IPS-18c (cell line): ENCODE data around the gene COL24A1.
"Not testable (repeated sequence)": the region's sequence is repeated elsewhere in the genome, so short reads cannot be mapped to it uniquely, and the experiment has no call there.

Experiments
- H3K4me3 ChIP-seq: 2 replicates; pipeline ENCODE4 v1.7.0; 2013; ENCODE audit warnings: low read depth, mild to moderate bottlenecking, low read length, moderate library complexity; ENCODE audit not compliant: insufficient read depth
- H3K9me3 ChIP-seq: one replicate; pipeline ENCODE4 v1.6.1; 2013; ENCODE audit warnings: mild to moderate bottlenecking, low read length, moderate library complexity; ENCODE audit not compliant: control insufficient read depth, insufficient read depth

The COL24A1 gene

GRCh38 chr1:85889870-85890269 is 266.7 kb downstream of the COL24A1 start:
- Histone ChIP-seq H3K4me3 (no peak overlapping the region), H3K9me3 (no peaks in the 10 kb centered on the region)

DNA sequence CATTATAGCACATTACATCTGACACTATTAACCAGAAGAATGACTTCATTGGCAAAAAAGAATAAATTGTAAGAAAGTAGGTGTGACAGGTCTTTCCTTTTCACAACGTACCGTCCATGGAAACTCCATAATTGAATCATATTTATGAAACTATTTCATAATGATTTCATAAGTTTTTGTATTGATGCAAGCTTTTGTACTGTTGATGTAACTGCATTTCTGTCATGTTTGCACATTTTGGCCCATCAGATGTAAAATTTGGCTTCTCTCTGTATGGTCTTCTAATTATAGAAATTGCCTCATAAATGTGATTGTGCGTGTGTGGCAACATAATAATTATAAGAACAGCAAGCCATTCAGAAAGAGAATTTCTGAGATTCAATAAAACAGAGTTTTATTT is 267.7 kb downstream of the COL24A1 start:
- no peaks in the 10 kb centered on the region for H3K9me3 ChIP-seq
- no peak overlapping the region for H3K4me3 ChIP-seq

DNA sequence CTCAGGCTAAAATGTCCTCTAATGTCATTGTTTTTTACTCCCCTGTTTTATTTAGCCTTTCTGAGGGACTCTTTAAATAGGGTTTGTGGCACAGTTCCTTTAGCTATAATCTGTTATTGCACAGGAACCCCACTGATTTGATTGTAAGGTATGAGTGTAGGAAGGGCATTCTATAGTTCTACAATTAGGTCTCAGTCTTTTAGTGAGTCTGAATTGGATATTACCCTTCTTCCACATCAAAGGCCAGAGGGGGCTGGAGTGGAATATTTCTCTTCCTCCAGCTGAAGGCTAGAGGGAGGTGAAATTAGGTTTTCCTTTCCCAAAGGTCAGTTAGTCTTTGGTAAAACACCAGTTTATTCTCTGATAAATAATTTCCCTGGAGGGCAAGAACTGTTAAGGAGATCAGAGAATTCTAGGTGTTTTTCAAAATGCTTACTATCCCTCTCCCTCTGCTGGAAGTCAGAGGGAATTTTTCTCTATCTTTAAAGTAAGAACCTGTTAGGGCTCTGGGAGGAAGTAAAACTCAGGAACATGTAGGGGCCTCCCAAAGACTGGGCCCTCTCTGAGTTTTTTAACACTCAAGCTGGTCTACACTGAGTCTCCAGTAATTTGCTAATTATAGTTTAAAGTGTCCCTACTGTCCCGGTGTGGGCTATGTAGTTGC is 272.1 kb downstream of the COL24A1 start:
- Histone ChIP-seq H3K4me3 (no peak overlapping the region), H3K9me3 (no peaks in the 10 kb centered on the region)

DNA sequence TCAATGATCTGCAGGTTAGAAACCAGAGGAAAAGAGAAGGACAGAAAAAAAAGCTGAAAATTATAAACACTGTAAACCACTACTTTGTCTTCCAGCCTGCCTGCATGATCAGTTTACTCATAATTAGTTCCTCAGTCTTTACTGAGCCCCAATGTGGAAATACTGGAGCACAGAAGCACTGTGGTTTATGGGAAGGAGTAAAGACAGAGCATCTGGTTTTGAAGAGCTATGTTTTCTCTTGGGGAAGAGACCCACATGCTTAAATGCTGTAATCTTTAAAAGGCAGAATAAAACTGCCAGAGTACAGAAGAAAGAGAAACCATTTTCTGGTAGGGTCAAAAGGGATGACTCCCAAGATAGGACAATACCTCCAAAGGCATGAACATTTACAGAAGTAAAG is 289.4 kb downstream of the COL24A1 start:
- H3K4me3 ChIP-seq: no peak overlapping the region
- H3K9me3 ChIP-seq: no peaks in the 10 kb centered on the region

DNA sequence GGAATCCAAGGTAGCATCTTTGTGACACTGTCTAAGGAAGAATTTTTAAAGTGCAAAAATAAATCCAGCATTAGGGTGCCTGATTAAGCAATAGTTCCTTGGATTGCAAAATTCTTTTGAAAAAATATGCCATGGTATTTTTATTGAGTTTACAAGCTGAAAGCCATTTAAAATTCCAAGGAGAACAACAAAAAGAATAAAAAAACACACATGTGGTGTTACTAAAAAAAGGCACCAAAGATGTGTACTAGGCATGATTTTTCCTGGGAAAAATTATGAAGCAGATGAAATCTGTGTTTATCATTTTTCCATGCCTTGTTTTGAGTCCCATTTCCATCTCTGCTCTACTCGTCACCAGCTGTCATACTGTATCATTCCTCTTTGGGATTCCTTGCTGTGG is 291.4 kb downstream of the COL24A1 start:
- Histone ChIP-seq H3K9me3 (no peaks in the 10 kb centered on the region), H3K4me3 (no peak overlapping the region)

GRCh38 chr1:85864727-85865126 is 291.8 kb downstream of the COL24A1 start:
- no peaks in the 10 kb centered on the region for H3K9me3 ChIP-seq
- H3K4me3 ChIP-seq: no peak overlapping the region

- H3K4me3 ChIP-seq, H3K9me3 ChIP-seq: not testable (repeated sequence)
These were observed 292.9 kb downstream of the COL24A1 start for GRCh38 chr1:85863639-85864038.

GRCh38 chr1:85862456-85862855 is 294.1 kb downstream of the COL24A1 start:
- H3K4me3 ChIP-seq: no peak overlapping the region
- H3K9me3 ChIP-seq: no peaks in the 10 kb centered on the region

DNA sequence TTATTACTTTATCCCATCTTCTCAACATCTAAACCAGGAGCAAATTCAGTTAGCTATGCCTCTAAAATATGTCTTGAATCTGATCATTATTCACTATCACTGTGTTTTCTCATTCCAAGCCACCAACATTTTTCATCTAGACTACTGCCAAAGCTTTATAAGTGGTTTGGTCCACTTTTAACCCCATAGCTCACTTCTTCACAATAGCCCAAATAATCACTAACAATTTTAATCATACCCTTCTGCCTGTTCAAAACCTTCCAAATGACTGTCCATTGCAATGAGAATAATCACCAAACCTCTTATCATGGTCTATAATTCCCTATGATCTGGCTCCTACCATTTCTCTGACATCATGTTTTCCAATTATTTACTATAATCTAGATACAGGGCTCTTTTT is 298.6 kb downstream of the COL24A1 start:
- H3K4me3 ChIP-seq: no peak overlapping the region
- no peaks in the 10 kb centered on the region for H3K9me3 ChIP-seq

- Histone ChIP-seq H3K9me3 (no peaks in the 10 kb centered on the region), H3K4me3 (no peak overlapping the region)
These were observed 306.3 kb downstream of the COL24A1 start for GRCh38 chr1:85850238-85850637.

DNA sequence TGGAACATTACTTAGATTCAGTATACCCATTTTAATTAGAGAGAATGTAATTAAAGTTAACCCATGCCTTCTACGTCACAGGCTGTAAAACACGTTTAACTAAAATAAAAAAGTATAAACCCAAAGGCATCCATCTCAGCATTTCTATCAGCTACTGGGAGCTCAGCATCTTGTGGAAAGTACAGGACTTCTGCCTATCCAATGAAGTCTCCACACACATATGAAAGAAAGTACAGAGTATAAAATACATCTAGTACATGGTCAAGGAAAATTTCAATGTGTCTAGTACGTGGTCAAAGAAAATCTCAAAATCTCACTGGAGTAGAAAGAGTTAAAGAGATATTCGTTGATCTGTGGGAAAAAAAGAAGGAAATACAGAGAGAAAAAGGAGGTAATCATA is 306.9 kb downstream of the COL24A1 start:
- no peak overlapping the region for H3K4me3 ChIP-seq
- H3K9me3 ChIP-seq: no peaks in the 10 kb centered on the region

DNA sequence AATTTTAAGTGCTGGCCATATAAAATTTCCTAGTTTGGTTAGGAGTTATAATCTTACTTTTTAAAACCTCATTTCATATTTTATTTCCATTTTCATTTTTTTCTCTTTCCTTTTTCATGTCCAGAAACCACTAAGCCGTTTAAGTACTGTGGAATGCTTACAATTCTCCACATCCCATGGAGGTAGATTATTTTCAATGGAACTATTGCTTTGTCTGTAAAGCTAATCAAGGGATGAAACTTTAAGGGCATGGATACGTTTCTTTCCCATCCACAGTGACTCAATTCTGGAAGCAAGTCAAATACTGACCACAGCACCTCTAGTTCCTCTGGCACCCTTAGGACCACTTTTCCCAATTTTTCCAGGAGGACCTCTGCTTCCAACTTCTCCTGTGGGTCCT is 309.2 kb downstream of the COL24A1 start:
- Histone ChIP-seq H3K4me3 (no peak overlapping the region), H3K9me3 (no peaks in the 10 kb centered on the region)

DNA sequence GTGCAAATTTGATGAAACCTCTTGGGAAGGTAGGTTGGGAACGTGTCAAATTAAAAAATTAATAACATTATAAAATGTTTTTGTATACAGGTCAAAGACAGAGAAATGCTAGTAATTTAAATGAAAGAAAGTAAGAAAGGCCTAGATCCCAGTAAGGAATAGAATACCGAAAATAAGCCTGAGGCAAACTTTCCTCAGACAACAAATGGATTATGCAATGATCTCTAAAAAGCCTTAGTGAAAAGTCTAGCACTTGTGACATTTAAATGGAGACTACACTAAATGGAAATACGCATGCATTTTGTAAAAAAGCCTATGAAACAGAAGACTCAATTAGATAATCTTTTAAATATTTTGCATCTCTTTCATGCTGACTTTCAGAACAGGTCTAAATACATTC is 309.9 kb downstream of the COL24A1 start:
- Histone ChIP-seq H3K4me3 (no peak overlapping the region), H3K9me3 (no peaks in the 10 kb centered on the region)

GRCh38 chr1:85839459-85839858 is 317.1 kb downstream of the COL24A1 start:
- no peak overlapping the region for H3K4me3 ChIP-seq
- no peaks in the 10 kb centered on the region for H3K9me3 ChIP-seq

DNA sequence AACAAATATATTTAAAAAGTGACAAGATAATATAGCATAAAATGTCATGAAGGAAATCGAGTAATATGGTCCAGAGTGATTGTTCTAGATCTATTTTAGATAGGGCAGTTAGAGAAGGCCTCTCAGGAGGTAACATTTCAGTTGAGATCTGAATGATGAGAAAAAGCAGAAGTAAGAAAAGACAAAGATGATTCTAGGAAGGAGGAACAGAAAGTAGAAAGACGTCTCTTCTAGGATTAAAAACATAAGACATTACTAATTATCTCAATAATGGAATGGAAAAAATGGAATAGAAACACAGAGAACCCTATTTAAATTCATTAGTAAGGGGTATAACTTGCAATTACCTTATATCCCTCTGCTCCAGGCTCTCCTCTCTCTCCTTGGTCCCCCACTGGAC is 318.3 kb downstream of the COL24A1 start:
- H3K9me3 ChIP-seq: no peaks in the 10 kb centered on the region

DNA sequence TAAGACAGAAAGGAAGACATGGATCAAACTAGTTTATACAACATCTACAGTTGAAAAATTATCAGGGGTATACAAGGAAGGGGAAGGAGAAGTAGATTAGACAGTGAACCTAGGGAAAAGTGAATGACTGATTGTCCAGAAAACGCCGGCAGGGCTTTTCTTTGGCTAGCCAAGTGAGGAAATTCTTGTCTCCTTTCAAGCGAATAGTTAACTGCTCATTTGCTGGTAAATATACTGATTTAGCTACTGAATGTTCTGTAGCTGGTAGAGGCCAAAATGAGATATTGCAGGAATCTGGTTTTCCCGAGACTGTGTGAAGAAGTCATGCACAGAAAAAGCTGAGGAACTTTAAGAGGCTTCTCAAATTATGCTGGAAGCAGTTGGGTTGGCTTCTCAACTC is 319.8 kb downstream of the COL24A1 start:
- H3K9me3 ChIP-seq: no peaks in the 10 kb centered on the region
- no peak overlapping the region for H3K4me3 ChIP-seq

More for the DNA sequence above, 318.3 kb downstream of the COL24A1 start:
- no peak overlapping the region for H3K4me3 ChIP-seq

DNA sequence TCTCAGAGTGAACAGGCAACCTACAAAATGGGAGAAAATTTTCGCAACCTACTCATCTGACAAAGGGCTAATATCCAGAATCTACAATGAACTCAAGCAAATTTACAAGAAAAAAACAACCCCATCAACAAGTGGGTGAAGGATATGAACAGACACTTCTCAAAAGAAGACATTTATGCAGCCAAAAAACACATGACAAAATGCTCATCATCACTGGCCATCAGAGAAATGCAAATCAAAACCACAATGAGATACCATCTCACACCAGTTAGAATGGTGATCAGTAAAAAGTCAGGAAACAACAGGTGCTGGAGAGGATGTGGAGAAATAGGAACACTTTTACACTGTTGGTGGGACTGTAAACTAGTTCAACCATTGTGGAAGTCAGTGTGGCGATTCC is 323.4 kb downstream of the COL24A1 start:
- not testable (repeated sequence) for H3K4me3 ChIP-seq

DNA sequence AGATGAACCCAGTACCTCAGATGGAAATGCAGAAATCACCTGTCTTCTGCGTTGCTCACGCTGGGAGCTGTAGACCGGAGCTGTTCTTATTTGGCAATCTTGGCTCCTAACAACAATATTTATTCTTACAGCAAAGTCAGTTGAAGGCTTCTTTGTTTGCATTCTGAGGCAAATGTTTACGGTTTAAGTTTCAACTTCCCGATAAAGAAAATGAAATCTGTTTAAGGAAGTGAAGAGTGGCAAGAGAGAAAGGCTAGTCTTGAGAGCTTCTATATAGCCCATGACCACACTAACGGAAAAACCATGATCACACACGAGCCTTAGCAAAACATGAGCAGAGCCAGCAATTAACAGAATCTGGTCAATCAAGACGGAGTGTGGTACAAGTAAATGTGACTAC is 325.7 kb downstream of the COL24A1 start:
- H3K4me3 ChIP-seq: no peak overlapping the region
- no peaks in the 10 kb centered on the region for H3K9me3 ChIP-seq

More for the DNA sequence above, 323.4 kb downstream of the COL24A1 start:
- H3K9me3 ChIP-seq: not testable (repeated sequence)
